Endothelial cell of umbilical vein (primary cell): Measurements from ENCODE around the gene CRKL. TPM values are rescaled to one million over a fixed set of nuclear protein-coding genes. Genes with fewer than 3 reads are reported as not detected.

Source experiments
- BruUV-seq: library from RNA; stranded (reverse); fragments of 400-500 nt; replicated peaks from 2 replicates; lab custom pipeline; 2021; lab: Mats Ljungman, UMichigan
- CTCF ChIA-PET: fragments of 300-600, 350-600 bp; sonication (Branson Sonifier 250); formaldehyde crosslinking; loops from one replicate; lab custom pipeline; 2021; ENCODE audit warnings: antibody characterized with exemption, inconsistent platforms; lab: Charles Lee
- POLR2A ChIA-PET: fragments of 300-600, 350-600 bp; sonication (Branson Sonifier 250); formaldehyde crosslinking; loops from one replicate; lab custom pipeline; 2021; ENCODE audit warnings: antibody characterized with exemption, inconsistent platforms; lab: Charles Lee
- DNase-seq: peaks from one replicate; pipeline ENCODE4 v3.0.0-alpha.2; 2011; ENCODE audit warnings: low read depth, low spot score
- FAIRE-seq: peaks from 2 replicates; lab custom pipeline; 2011; peaks lifted over from hg19 to GRCh38; lab: Jason Lieb, UNC
- H2AFZ ChIP-seq: 2 replicates; pipeline ENCODE4 v1.6.0; 2012; ENCODE audit warnings: low read depth, low read length, control low read depth, inconsistent platforms
- H3K27ac ChIP-seq: 2 replicates; pipeline ENCODE4 v1.5.1; 2011; ENCODE audit warnings: low read depth, mild to moderate bottlenecking, control low read depth, low read length, moderate library complexity; ENCODE audit not compliant: insufficient read depth
- H3K27me3 ChIP-seq, 2 experiments: 2 replicates each; pipeline versions ENCODE4 v1.6.0 to v1.6.1; 2011; ENCODE audit warnings: low read length in 2 of 2, mixed read lengths in 1 of 2; ENCODE audit not compliant: control insufficient read depth in 2 of 2, insufficient read depth in 2 of 2
- H3K36me3 ChIP-seq, 2 experiments: 2 replicates in 1 of 2; 3 replicates in 1 of 2; pipeline ENCODE4 v1.5.1; 2011; ENCODE audit warnings: low read length in 2 of 2, mild to moderate bottlenecking in 1 of 2, moderate library complexity in 1 of 2; ENCODE audit not compliant: control insufficient read depth in 2 of 2, insufficient read depth in 2 of 2; ENCODE audit errors: extremely low read depth in 1 of 2
- H3K4me1 ChIP-seq: 3 replicates; pipeline ENCODE4 v1.5.1; 2011; ENCODE audit warnings: mild to moderate bottlenecking, low read length; ENCODE audit not compliant: control insufficient read depth, insufficient read depth; ENCODE audit errors: extremely low read depth
- H3K4me2 ChIP-seq: 2 replicates; pipeline ENCODE4 v1.6.1; 2011; ENCODE audit warnings: low read length, control low read depth, mixed read lengths; ENCODE audit not compliant: insufficient read depth
- H3K4me3 ChIP-seq, 3 experiments: fragments of 200-600 bp in 1 of 3; sonication (generic), shearing (Covaris generic) in 1 of 3; replicated peaks in 1 of 3; 2 replicates each; pipeline ENCODE4 v1.5.1; 2011 to 2016; ENCODE audit warnings: control low read depth in 3 of 3, low read length in 3 of 3, mild to moderate bottlenecking in 2 of 3, inconsistent platforms in 1 of 3, low read depth in 1 of 3, moderate library complexity in 1 of 3; ENCODE audit not compliant: insufficient read depth in 1 of 3
- H3K79me2 ChIP-seq: 2 replicates; pipeline ENCODE4 v1.6.0; 2012; ENCODE audit warnings: low read length, inconsistent platforms; ENCODE audit not compliant: control insufficient read depth, insufficient read depth
- H3K9ac ChIP-seq: replicated peaks from 2 replicates; pipeline ENCODE3; 2011; ENCODE audit warnings: low read length, control low read depth; ENCODE audit not compliant: insufficient read depth; ENCODE audit errors: extremely low read depth
- H3K9me1 ChIP-seq: replicated peaks from 3 replicates; pipeline ENCODE4 v1.6.0; 2011; ENCODE audit warnings: mild to moderate bottlenecking, low read length; ENCODE audit not compliant: control insufficient read depth, insufficient read depth; ENCODE audit errors: extremely low read depth
- H3K9me3 ChIP-seq: replicated peaks from 2 replicates; pipeline ENCODE4 v1.5.1; 2012; ENCODE audit warnings: low read length, inconsistent platforms; ENCODE audit not compliant: control insufficient read depth, insufficient read depth
- H4K20me1 ChIP-seq: replicated peaks from 2 replicates; pipeline ENCODE3; 2011; ENCODE audit warnings: mild to moderate bottlenecking, low read length; ENCODE audit not compliant: control insufficient read depth, insufficient read depth; ENCODE audit errors: extremely low read depth
- CTCF ChIP-seq, 2 donors: IDR thresholded peaks; 1 replicate in 1 of 2; 2 replicates in 1 of 2; pipeline ENCODE4 v1.5.1; 2011; ENCODE audit warnings: low read length in 2 of 2, mild to moderate bottlenecking in 2 of 2, moderate library complexity in 2 of 2, control low read depth in 1 of 2, inconsistent platforms in 1 of 2, low read depth in 1 of 2; ENCODE audit not compliant: insufficient read depth in 1 of 2; ENCODE audit errors: extremely low read depth in 1 of 2
- EZH2 ChIP-seq: IDR thresholded peaks from 2 replicates; pipeline ENCODE4 v1.6.1; 2012; ENCODE audit warnings: borderline replicate concordance, low read depth, mild to moderate bottlenecking, moderate library complexity, low read length, inconsistent platforms; ENCODE audit not compliant: severe bottlenecking
- FOS ChIP-seq: IDR thresholded peaks from 2 replicates; pipeline ENCODE4 v1.6.1; 2011; ENCODE audit warnings: mild to moderate bottlenecking, low read length, moderate library complexity, borderline replicate concordance; ENCODE audit not compliant: insufficient read depth
- JUN ChIP-seq: IDR thresholded peaks from 2 replicates; pipeline ENCODE4 v1.6.1; 2011; ENCODE audit warnings: borderline replicate concordance, low read depth; ENCODE audit not compliant: insufficient read length, insufficient read depth
- MAX ChIP-seq: IDR thresholded peaks from 2 replicates; pipeline ENCODE4 v1.6.1; 2011; ENCODE audit not compliant: insufficient read depth, insufficient read length
- POLR2A ChIP-seq: IDR thresholded peaks from 2 replicates; pipeline ENCODE4 v1.6.1; 2012; ENCODE audit warnings: low read depth, mild to moderate bottlenecking, control low read depth, low read length
- POLR2AphosphoS5 ChIP-seq: IDR thresholded peaks from 2 replicates; pipeline ENCODE4 v1.6.1; 2012; ENCODE audit warnings: low read depth, mild to moderate bottlenecking, control low read depth, low read length, moderate library complexity; ENCODE audit not compliant: insufficient read depth
- dilution Hi-C: fragments of 300-500 bp; cut with MboI; formaldehyde crosslinking; loops from one replicate; pipeline ENCODE4 v1.15.0; 2019; ENCODE audit warnings: low sequenced_read_pairs; ENCODE audit not compliant: extremely low pct_ligation_motif_present
- intact Hi-C: fragments of 100-400 bp; cut with micrococcal nuclease; formaldehyde crosslinking; loops from one replicate; pipeline ENCODE4 v1.10.0; 2022
- polyA plus RNA-seq, 4 experiments: library from polyadenylated mRNA; depleted of rRNA in 3 of 4; stranded (reverse) in 3 of 4; unstranded in 1 of 4; fragments of >200 nt; gene quantifications; 2 replicates each; pipeline versions ENCODE4 v1.2.1 to v1.2.3, GENCODE V29; 2011 to 2012; ENCODE audit warnings: missing spikeins in 1 of 4
- total RNA-seq: library from RNA; stranded (reverse); gene quantifications from 2 replicates; pipeline ENCODE4 v1.2.3, GENCODE V29; 2021

The CRKL gene
- total and polyA plus RNA-seq, 2 donors (not counting 3 experiments of a cell fraction or from before 2014, with no cell fraction given): 18.0 to 50.6 TPM

GRCh38 chr22:20977516-20978170 lies 60.4 kb downstream of the CRKL start:
- Histone ChIP-seq H3K9me1 (no peaks in the 10 kb centered on the region), H3K27ac (no peak overlapping the region), H3K79me2 (peaks cover 4% of the 10 kb centered on the region), H3K4me2 (no peak overlapping the region), H3K4me3 (no peak overlapping the region), H3K9ac (no peak overlapping the region), H3K9me3 (peaks cover 5% of the 10 kb centered on the region), H3K27me3 (no peaks in the 10 kb centered on the region), H2AFZ (no peak overlapping the region), H3K36me3 (no peaks in the 10 kb centered on the region), H4K20me1 (no peaks in the 10 kb centered on the region), H3K4me1 (peaks cover 12% of the 10 kb centered on the region)
- dilution Hi-C loops (no loop called here), intact Hi-C loops (no loop called here)
- no TSS peak for BruUV-seq
- POLR2A ChIA-PET: no interaction called here
- FAIRE-seq: no peak
- TF ChIP-seq JUN: no peak
- TF ChIP-seq CTCF (IDR thresholded peaks at IDR 0.05; ENCODE audit: extremely low read depth in 1 of 2, insufficient read depth in 1 of 2, low read depth in 1 of 2, low read length in 2 of 2): no peak
- no peak for DNase-seq
- CTCF ChIA-PET: no interaction called here

GRCh38 chr22:20978419-20978818 lies 61.2 kb downstream of the CRKL start:
- no peak for FAIRE-seq
- Histone ChIP-seq H3K36me3 (no peaks in the 10 kb centered on the region), H3K79me2 (peaks cover 11% of the 10 kb centered on the region), H4K20me1 (no peaks in the 10 kb centered on the region), H2AFZ (no peak overlapping the region), H3K4me1 (peaks cover 17% of the 10 kb centered on the region), H3K4me3 (no peak overlapping the region), H3K9me3 (peaks cover 5% of the 10 kb centered on the region), H3K27ac (no peak overlapping the region), H3K4me2 (no peak overlapping the region), H3K27me3 (no peaks in the 10 kb centered on the region), H3K9ac (no peak overlapping the region), H3K9me1 (no peaks in the 10 kb centered on the region)
- no TSS peak for BruUV-seq
- dilution Hi-C loops: no loop called here
- ChIA-PET POLR2A (no interaction called here), CTCF (no interaction called here)
- no peak for TF ChIP-seq EZH2
- no peak for TF ChIP-seq POLR2AphosphoS5
- TF ChIP-seq MAX: no peak
- no peak for TF ChIP-seq CTCF (IDR thresholded peaks at IDR 0.05; ENCODE audit: extremely low read depth in 1 of 2, insufficient read depth in 1 of 2, low read depth in 1 of 2, low read length in 2 of 2)
- no peak for TF ChIP-seq POLR2A
- TF ChIP-seq FOS: no peak
- intact Hi-C loops: no loop called here
- no peak for DNase-seq
